NOMO-1 treated with dmso at 0.1 percent for 144 hours (cell line): ENCODE measurements around the gene SLC25A18.
"Not testable (repeated sequence)": the region's sequence is repeated elsewhere in the genome, so short reads cannot be mapped to it uniquely, and the experiment has no call there.

Source experiments
- DNase-seq: peaks from one replicate; lab custom pipeline; 2025; ENCODE audit not compliant: unreplicated experiment; lab: John Stamatoyannopoulos, UW

SLC25A18 gene

GRCh38 chr22:17603668-17604067 lies 40.4 kb downstream of the SLC25A18 start:
- DNase-seq = no peak

GRCh38 chr22:17606496-17606895 lies 43.2 kb downstream of the SLC25A18 start:
- no peak for DNase-seq

GRCh38 chr22:17607891-17608521 lies 44.7 kb downstream of the SLC25A18 start:
- no peak for DNase-seq

GRCh38 chr22:17612057-17612456 lies 48.8 kb downstream of the SLC25A18 start:
- no peak for DNase-seq

GRCh38 chr22:17613280-17613679 lies 50.0 kb downstream of the SLC25A18 start:
- no peak for DNase-seq

DNA sequence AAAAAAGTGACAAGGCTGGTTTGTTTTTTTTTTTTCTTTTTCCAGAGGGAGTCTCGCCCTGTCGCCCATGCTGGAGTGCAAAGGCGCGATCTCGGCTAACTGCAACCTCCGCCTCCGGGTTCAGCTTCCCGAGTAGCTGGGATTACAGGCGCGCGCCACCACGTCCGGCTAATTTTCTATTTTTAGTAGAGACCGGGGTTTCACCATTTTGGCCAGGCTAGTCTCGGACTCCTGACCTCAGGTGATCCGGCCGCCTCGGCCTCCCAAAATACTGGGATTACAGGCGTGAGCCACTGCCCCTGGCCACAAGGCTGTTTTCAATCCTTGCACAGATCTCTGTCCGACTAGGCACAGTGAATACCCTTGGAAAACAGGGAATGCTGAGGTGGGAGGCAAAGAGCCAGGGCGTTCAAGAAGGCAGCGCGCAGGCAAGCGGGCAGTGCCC lies 64.7 kb downstream of the SLC25A18 start:
- DNase-seq = no peak

- peak; percentile 94 for DNase-seq
Observed at GRCh38 chr22:17628406-17629172, 65.3 kb downstream of the SLC25A18 start, which contains the start of gene ATP6V1E1. Gene ATP6V1E1 (minus strand): TSS chr22:17628749. CDS start chr22:17628635, 114 bp downstream.

DNA sequence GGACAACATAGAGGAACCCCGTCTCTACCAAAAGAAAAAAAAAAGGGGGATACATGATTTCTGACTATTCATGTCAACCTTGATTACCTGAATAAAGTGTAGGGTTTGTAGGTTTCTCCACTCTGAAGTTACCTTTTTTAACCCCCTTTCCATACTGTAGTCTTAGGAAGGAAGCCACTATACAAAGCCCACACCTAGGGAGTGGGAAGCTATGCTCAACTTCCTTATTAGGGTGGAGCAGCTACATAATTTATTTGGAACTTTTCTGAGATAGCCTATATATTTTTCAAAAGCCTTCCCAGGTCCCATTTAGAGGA lies 65.8 kb downstream of the SLC25A18 start:
- no peak for DNase-seq

DNA sequence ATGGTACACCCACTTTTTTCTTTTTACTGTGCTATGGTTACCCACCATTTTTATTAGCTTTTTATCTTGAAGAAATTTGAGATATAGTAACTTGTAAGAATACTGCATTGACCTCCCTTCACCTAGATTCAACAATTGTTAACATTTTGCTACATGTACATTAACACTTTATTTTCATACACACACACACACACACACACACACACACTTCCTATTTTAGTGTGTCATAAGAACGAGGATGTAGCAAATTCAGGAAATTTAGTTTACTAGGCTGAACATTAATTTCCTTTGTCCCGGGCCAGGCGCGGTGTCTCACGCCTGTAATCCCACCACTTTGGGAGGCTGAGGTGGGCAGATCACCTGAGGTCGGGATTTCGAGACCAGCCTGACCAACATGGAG lies 66.3 kb downstream of the SLC25A18 start:
- no peak for DNase-seq

DNA sequence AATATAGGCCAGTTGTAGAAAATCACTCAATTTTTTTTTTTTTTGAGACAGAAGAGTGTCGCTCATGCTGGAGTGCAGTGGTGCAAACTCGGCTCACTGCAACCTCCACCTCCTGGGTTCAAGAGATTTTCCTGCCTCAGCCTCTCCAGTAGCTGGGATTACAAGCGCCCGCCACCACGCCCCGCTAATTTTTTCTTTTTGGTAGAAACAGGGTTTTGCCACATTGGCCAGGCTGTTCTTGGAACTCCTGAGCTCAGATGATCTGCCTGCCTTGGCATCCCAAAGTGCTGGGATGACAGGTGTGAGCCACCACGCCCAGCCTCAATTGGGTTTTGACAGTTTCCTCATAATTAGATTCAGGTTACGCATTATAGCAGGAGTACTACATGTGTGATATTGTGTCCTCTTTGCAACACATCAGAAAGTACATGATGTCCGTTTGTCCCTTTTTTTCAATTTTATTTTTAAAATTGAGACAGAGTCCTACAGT lies 67.8 kb downstream of the SLC25A18 start:
- no peak for DNase-seq

- no peak for DNase-seq
Observed at GRCh38 chr22:17633217-17633997, 70.1 kb downstream of the SLC25A18 start.

GRCh38 chr22:17633998-17634323 lies 70.7 kb downstream of the SLC25A18 start:
- no peak for DNase-seq

- no peak for DNase-seq
Observed at GRCh38 chr22:17634696-17635095, 71.4 kb downstream of the SLC25A18 start.

- not testable (repeated sequence) for DNase-seq
Observed at GRCh38 chr22:17636850-17637249, 73.6 kb downstream of the SLC25A18 start.

DNA sequence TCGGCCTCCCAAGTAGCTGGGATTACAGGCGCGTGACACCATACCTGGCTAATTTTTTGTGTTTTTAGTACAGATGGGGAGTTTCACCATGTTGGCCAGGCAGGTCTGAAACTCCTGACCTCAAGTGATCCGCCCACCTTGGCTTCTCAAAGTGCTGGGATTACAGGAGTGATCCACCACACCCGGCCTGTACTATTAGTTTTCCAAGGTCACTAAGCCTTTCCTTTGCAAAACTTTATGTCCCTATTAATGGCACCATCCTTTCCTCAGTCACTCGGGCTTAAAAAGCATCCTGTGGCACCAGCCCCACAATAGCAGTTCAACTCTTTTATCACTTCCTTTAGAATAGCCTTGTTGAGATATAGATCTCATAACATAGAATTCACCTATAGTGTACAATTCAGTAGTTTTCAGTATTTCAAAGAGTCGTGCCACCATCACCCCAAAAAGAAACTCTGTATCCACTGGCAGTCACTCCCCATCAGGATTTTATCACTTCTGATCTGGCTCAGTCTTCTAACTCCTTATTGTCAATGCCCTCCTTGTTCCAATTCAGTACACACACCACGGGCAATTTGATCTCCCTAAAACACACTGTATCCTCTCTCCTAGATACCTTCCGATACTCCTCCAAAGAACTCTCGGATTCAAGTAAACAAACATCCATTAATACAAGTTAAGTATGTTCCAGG lies 74.3 kb downstream of the SLC25A18 start:
- no peak for DNase-seq

DNA sequence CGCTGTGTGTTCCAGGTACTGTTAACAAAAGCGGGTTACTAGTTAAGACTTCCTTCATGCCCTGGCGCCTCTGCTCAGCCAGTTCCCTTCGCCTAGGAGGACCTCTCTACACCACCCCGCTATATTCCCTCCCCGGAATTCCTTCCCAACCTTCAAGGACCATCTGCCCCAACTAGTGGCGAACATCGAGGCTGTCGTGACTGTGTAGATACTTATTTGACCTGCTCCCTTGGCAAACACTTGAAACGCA lies 74.8 kb downstream of the SLC25A18 start:
- peak; percentile 21 for DNase-seq

DNA sequence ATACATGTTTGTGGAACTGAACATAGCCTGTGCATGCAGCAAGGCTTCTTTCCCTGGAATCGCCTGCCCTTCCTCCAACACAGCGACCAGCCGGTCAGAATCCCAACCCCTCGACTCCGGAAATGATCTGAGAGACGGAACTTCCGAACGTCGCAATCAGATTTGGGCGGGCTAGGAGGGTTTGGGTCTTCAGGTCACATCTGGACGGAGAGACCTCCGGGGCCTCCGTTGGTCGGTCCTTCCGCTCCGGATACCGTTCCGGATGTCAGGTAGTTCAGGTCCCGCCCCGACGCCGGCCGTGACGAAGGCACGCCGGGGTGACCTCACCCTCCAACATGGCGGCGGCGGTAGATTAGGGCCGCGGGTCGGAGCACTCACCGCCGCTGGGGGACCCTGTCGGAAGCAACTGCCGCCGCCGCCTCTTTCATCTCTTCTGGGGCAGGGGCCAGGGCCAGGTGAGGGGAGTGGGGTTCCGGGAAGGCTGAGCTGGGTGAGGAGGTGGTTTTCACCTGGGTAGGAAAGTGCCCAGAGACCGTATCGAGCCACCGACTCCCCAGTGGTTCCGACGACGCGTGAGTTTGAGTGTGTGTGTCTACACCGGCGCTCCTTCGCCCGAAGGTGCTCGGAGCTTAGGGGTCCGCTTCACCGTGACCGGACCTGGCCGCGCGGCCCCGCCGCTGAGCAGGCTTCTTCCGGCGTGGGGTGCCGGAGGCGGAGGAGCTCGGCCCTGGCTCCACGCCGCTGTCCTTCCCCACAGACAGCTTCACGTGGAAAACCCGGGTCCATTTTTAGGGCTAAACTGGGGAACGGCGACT lies 75.3 kb downstream of the SLC25A18 start, which contains the start of gene BCL2L13:
Gene BCL2L13 (plus strand): TSS at position 326 of the 815 bp plus-strand sequence. CDS start 16,955 bp downstream, outside the sequence.
- peak; percentile 71 for DNase-seq

DNA sequence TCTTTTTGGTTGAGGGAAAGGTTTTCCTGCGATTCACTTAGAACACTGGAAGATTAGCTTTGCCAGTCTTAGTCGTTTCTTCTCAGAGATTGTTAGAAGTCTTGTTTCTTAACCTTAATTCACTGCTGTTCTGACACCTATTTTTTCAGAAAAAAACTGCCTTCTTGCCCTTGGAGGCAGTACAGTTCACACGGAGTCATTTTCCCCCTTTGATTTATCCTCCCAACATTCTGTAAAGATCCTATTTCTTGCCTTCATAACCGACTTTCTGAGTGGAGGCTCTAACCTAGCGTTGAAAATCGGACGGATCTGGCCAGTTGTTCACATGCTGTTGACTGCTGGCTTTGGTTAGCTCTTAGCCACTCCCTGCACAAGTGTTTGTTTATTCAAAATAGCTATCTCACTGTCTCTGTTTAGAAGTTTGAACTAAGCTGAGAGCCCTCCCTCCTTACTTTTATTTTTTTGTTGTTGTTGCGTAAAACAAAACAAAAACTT lies 76.0 kb downstream of the SLC25A18 start:
- no peak for DNase-seq
